HepG2 (cell line): ENCODE results near the gene NHLH2. TPM values are rescaled to one million over a fixed set of nuclear protein-coding genes. Genes with fewer than 3 reads are reported as not detected.

ENCODE experiments used
- ETV6 ChIP-seq: sonication (generic); formaldehyde crosslinking; conservative IDR thresholded peaks from 2 replicates; pipeline ENCODE4 v1.4.0; 2020; ENCODE audit warnings: missing genetic modification reagents
- HNRNPLL ChIP-seq: fragments of 200-400 bp; formaldehyde crosslinking; IDR thresholded peaks from 2 replicates; pipeline ENCODE4 v1.6.1; 2017; ENCODE audit warnings: mild to moderate bottlenecking, low read depth, low read length; ENCODE audit not compliant: poor library complexity, severe bottlenecking
- XRCC5 ChIP-seq: fragments of 200-400 bp; formaldehyde crosslinking; optimal IDR thresholded peaks from 2 replicates; pipeline ENCODE3; 2017; ENCODE audit warnings: mild to moderate bottlenecking, low read length
- ZNF777 ChIP-seq: sonication (generic); formaldehyde crosslinking; IDR thresholded peaks from 2 replicates; pipeline ENCODE4 v1.4.0; 2020; ENCODE audit warnings: missing genetic modification reagents
- polyA plus RNA-seq, 8 experiments: library from polyadenylated mRNA; depleted of rRNA in 3 of 8; stranded (reverse) in 7 of 8; unstranded in 1 of 8; fragments of >200 nt; fragmentation: Illumina TruSeq in 4 of 8; extraction: Trizol in 4 of 8; gene quantifications; 2 replicates each; pipeline versions ENCODE4 v1.2.1 to v1.2.3, GENCODE V29; 2011 to 2016; ENCODE audit warnings: low read depth in 4 of 8, missing spikeins in 1 of 8, mixed read lengths in 1 of 8; ENCODE audit not compliant: insufficient read depth in 1 of 8
- total RNA-seq, 5 experiments: library from RNA; depleted of rRNA; stranded (reverse); fragments of >200 nt; fragmentation: Illumina TruSeq; extraction: Trizol; gene quantifications; 2 replicates each; pipeline ENCODE4 v1.2.3, GENCODE V29; 2016; ENCODE audit warnings: low read depth in 1 of 5
- TF ChIP-seq, protein P1 (sequence below): sonication (generic); formaldehyde crosslinking; IDR thresholded peaks from 2 replicates; pipeline ENCODE4 v1.5.1; 2020; ENCODE audit warnings: mild to moderate bottlenecking, missing genetic modification reagents, moderate library complexity
- TF ChIP-seq, protein P2 (sequence below): sonication (generic); formaldehyde crosslinking; IDR thresholded peaks from 2 replicates; pipeline ENCODE4 v1.4.0; 2020; ENCODE audit warnings: missing genetic modification reagents
- TF ChIP-seq, protein P3 (sequence below): sonication (generic); formaldehyde crosslinking; IDR thresholded peaks from 2 replicates; pipeline ENCODE4 v1.8.0; 2022; ENCODE audit warnings: low read depth, missing genetic modification reagents

NHLH2 gene
- total and polyA plus RNA-seq, 2 of the 13 experiments (the other 11 are each of a cell fraction or from before 2014, with no cell fraction given) = not detected

DNA sequence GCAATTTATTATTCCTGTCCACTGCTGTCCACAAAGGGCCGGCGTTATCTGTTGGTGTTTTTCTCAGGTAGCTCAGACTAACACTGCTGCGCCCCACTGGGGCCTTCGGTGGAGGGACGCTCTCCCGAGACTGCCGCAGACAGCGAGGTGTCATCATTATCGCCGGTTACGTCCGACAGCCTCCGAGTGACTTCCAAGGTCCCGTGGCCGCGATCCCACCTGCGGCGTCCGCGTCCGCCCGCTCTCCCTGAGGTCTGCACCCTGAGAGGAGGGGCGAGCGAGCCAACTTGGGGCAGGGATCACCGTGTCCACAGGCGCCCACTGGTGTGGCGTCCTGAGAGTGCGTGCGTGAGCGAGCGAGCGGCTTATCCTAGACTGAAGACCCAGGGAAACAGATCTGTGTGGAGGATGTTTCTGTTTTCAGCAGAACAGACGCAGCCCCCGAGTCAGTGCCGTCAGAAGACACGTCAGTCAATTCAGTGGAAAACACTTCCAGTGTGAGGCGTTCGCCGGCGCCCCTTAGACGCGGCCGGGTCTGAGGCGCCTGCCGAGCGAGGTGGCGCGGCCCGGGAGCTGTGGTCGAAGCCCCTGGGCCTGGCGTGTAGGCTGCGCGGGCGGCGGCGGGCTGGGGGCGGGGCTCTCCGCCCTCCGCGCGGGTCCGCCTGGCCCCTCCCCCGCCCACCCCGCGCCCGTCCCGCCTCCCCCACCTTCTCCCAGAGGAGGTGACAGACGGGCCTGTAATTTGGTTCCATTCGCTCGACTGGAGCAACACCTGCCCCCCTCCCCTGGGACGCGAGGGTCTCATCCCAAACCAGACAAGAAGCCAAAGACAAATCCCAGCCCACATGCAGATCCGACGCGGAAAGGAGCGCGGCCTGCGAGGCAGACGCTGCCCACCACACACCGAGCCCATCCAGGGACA is 12.6 kb downstream of the NHLH2 start (continued):
- TF ChIP-seq, protein P1, sequence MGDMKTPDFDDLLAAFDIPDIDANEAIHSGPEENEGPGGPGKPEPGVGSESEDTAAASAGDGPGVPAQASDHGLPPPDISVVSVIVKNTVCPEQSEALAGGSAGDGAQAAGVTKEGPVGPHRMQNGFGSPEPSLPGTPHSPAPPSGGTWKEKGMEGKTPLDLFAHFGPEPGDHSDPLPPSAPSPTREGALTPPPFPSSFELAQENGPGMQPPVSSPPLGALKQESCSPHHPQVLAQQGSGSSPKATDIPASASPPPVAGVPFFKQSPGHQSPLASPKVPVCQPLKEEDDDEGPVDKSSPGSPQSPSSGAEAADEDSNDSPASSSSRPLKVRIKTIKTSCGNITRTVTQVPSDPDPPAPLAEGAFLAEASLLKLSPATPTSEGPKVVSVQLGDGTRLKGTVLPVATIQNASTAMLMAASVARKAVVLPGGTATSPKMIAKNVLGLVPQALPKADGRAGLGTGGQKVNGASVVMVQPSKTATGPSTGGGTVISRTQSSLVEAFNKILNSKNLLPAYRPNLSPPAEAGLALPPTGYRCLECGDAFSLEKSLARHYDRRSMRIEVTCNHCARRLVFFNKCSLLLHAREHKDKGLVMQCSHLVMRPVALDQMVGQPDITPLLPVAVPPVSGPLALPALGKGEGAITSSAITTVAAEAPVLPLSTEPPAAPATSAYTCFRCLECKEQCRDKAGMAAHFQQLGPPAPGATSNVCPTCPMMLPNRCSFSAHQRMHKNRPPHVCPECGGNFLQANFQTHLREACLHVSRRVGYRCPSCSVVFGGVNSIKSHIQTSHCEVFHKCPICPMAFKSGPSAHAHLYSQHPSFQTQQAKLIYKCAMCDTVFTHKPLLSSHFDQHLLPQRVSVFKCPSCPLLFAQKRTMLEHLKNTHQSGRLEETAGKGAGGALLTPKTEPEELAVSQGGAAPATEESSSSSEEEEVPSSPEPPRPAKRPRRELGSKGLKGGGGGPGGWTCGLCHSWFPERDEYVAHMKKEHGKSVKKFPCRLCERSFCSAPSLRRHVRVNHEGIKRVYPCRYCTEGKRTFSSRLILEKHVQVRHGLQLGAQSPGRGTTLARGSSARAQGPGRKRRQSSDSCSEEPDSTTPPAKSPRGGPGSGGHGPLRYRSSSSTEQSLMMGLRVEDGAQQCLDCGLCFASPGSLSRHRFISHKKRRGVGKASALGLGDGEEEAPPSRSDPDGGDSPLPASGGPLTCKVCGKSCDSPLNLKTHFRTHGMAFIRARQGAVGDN (CRISPR knock-in tag) = peak; percentile 47
- TF ChIP-seq ETV6 (CRISPR knock-in tag) (no peak), ZNF777 (CRISPR knock-in tag) (peak; percentile 86), XRCC5 (peak; percentile 9), HNRNPLL (peak; percentile 47)
- TF ChIP-seq, protein P2, sequence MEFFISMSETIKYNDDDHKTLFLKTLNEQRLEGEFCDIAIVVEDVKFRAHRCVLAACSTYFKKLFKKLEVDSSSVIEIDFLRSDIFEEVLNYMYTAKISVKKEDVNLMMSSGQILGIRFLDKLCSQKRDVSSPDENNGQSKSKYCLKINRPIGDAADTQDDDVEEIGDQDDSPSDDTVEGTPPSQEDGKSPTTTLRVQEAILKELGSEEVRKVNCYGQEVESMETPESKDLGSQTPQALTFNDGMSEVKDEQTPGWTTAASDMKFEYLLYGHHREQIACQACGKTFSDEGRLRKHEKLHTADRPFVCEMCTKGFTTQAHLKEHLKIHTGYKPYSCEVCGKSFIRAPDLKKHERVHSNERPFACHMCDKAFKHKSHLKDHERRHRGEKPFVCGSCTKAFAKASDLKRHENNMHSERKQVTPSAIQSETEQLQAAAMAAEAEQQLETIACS (CRISPR knock-in tag) = no peak
- TF ChIP-seq, protein P3, sequence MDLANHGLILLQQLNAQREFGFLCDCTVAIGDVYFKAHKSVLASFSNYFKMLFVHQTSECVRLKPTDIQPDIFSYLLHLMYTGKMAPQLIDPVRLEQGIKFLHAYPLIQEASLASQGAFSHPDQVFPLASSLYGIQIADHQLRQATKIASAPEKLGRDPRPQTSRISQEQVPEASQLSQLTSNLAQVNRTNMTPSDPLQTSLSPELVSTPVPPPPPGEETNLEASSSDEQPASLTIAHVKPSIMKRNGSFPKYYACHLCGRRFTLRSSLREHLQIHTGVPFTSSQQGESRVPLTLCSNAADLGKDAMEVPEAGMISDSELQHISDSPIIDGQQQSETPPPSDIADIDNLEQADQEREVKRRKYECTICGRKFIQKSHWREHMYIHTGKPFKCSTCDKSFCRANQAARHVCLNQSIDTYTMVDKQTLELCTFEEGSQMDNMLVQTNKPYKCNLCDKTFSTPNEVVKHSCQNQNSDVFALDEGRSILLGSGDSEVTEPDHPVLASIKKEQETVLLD = no peak
